DOHH2 (cell line): Measurements from ENCODE around the gene ABCA4.
"Not testable (repeated sequence)": the region's sequence is repeated elsewhere in the genome, so short reads cannot be mapped to it uniquely, and the experiment has no call there.

ENCODE experiments used
- H3F3A ChIP-seq: fragments of 200-600 bp; sonication (generic), shearing (Covaris generic); 2 replicates; pipeline ENCODE4 v1.6.0; 2016; ENCODE audit warnings: antibody characterized with exemption, mild to moderate bottlenecking; ENCODE audit not compliant: control insufficient read depth, insufficient read depth
- H3K27ac ChIP-seq: fragments of 200-600 bp; sonication (generic); 2 replicates; pipeline ENCODE4 v1.5.1; 2014; ENCODE audit warnings: low read depth, mild to moderate bottlenecking, low read length, moderate library complexity
- H3K27me3 ChIP-seq: fragments of 200-600 bp; sonication (generic); 2 replicates; pipeline ENCODE4 v1.6.1; 2014; ENCODE audit warnings: mild to moderate bottlenecking, low read length, mixed read lengths; ENCODE audit not compliant: control insufficient read depth
- H3K36me3 ChIP-seq: fragments of 200-600 bp; sonication (generic); 2 replicates; pipeline ENCODE4 v1.6.1; 2014; ENCODE audit warnings: mild to moderate bottlenecking, low read length, moderate library complexity, mixed read lengths; ENCODE audit not compliant: control insufficient read depth
- H3K4me1 ChIP-seq: fragments of 200-600 bp; sonication (generic); 2 replicates; pipeline ENCODE4 v1.6.1; 2014; ENCODE audit warnings: mild to moderate bottlenecking, low read length, mixed read lengths; ENCODE audit not compliant: control insufficient read depth
- H3K4me2 ChIP-seq: fragments of 200-600 bp; sonication (generic); 2 replicates; pipeline ENCODE4 v1.6.0; 2014; ENCODE audit warnings: mild to moderate bottlenecking, low read length, moderate library complexity
- H3K4me3 ChIP-seq: fragments of 200-600 bp; sonication (generic); 2 replicates; pipeline ENCODE4 v1.5.1; 2014; ENCODE audit warnings: mild to moderate bottlenecking, low read length, mixed read lengths
- H3K79me2 ChIP-seq: fragments of 200-600 bp; sonication (generic); 2 replicates; pipeline ENCODE4 v1.6.1; 2014; ENCODE audit warnings: mild to moderate bottlenecking, low read length, mixed read lengths; ENCODE audit not compliant: control insufficient read depth
- H3K9me2 ChIP-seq: fragments of 200-600 bp; sonication (generic); replicated peaks from 2 replicates; pipeline ENCODE4 v1.6.1; 2014; ENCODE audit warnings: mild to moderate bottlenecking, low read length, mixed read lengths; ENCODE audit not compliant: control insufficient read depth
- H3K9me3 ChIP-seq: fragments of 200-600 bp; sonication (generic); 2 replicates; pipeline ENCODE4 v1.6.1; 2014; ENCODE audit warnings: antibody characterized with exemption, low read length, mixed read lengths; ENCODE audit not compliant: control insufficient read depth, insufficient read depth
- H4K20me1 ChIP-seq: fragments of 200-600 bp; sonication (generic); 2 replicates; pipeline ENCODE4 v1.6.0; 2014; ENCODE audit warnings: low read depth, mild to moderate bottlenecking, antibody characterized with exemption, low read length, moderate library complexity; ENCODE audit not compliant: control insufficient read depth, insufficient read depth
- EZH2phosphoT487 ChIP-seq: fragments of 200-600 bp; sonication (generic); IDR thresholded peaks from 2 replicates; pipeline ENCODE4 v1.6.1; 2017; ENCODE audit warnings: borderline replicate concordance, mild to moderate bottlenecking, antibody characterized with exemption, low read length, moderate library complexity, mixed read lengths
- TF ChIP-seq, protein P1 (sequence below): fragments of 200-600 bp; sonication (generic); IDR thresholded peaks from one replicate; pipeline ENCODE4 v1.5.1; 2014; ENCODE audit warnings: antibody characterized with exemption, mild to moderate bottlenecking, low read depth, low read length; ENCODE audit not compliant: poor library complexity, severe bottlenecking

ABCA4 gene

DNA sequence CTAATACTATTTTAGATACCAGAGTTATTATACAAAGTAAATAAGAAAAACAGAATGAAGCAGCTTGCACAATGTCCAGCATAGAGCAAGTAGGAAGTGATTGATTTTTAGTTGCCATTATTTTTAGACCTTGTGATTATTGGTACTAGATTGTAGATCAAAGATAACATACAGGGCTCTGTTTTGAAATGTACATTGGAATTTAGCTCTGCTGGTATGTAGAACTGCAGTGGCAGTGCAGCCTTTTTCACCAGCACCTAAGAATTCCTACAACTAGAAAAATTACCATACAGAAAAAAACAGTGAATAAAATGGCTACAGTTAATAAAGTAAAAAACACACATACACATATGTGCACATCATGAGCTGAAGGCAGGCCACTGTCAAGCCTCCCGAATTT, 32.2 kb upstream of the ABCA4 start:
- Histone ChIP-seq H3K27ac (no peak overlapping the region), H3K4me3 (no peak overlapping the region), H3K4me2 (no peak overlapping the region), H3K79me2 (no peaks in the 10 kb centered on the region), H3K27me3 (no peaks in the 10 kb centered on the region), H4K20me1 (no peaks in the 10 kb centered on the region), H3F3A (no peaks in the 10 kb centered on the region), H3K9me2 (no peaks in the 10 kb centered on the region), H3K4me1 (no peaks in the 10 kb centered on the region), H3K9me3 (no peaks in the 10 kb centered on the region), H3K36me3 (no peaks in the 10 kb centered on the region)
- TF ChIP-seq, protein P1, sequence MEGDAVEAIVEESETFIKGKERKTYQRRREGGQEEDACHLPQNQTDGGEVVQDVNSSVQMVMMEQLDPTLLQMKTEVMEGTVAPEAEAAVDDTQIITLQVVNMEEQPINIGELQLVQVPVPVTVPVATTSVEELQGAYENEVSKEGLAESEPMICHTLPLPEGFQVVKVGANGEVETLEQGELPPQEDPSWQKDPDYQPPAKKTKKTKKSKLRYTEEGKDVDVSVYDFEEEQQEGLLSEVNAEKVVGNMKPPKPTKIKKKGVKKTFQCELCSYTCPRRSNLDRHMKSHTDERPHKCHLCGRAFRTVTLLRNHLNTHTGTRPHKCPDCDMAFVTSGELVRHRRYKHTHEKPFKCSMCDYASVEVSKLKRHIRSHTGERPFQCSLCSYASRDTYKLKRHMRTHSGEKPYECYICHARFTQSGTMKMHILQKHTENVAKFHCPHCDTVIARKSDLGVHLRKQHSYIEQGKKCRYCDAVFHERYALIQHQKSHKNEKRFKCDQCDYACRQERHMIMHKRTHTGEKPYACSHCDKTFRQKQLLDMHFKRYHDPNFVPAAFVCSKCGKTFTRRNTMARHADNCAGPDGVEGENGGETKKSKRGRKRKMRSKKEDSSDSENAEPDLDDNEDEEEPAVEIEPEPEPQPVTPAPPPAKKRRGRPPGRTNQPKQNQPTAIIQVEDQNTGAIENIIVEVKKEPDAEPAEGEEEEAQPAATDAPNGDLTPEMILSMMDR, result no peak
- no peak for TF ChIP-seq EZH2phosphoT487

DNA sequence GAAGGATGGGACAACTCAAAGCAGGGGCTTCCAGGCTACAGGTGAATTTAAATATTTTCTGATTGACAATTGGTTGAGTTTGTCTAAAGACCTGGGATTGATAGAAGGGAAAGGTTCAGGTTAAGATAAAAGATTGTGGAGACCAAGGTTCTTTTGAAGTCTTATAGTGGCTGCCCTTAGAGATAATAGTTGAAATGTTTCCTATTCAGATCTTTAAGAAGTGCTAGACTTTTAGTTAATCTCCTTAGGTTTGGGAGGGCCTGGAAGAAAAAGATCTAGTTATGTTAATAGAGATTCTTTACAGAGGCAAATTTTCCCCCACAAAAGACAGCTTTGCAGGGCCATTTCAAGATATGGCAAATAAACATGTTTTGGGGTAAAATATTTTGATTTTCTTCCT, 28.2 kb upstream of the ABCA4 start:
- not testable (repeated sequence) for H4K20me1 ChIP-seq, H3K9me3 ChIP-seq, H3K4me2 ChIP-seq, H3K4me1 ChIP-seq, H3K4me3 ChIP-seq, H3K9me2 ChIP-seq, H3K27me3 ChIP-seq, H3F3A ChIP-seq, H3K79me2 ChIP-seq, H3K27ac ChIP-seq, H3K36me3 ChIP-seq

DNA sequence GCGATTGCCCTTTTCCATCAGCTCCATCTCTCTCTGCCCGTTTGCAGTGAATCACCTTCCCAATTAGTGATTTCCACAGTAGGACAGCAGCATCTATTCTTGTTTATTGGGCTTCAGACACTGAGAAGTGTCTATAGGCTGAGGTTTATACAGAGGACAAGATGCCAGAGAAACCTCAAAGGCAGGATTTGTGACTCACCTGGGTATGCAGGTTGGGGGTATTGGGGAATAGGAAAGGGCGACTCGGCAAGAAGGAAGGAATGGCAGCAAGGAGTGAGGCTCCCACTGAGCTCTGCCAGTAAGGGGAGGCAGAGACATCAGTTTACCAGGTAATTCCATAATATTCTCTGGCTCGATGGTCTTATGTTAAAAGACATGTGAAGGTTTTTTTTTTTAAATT, 25.3 kb upstream of the ABCA4 start:
- Histone ChIP-seq H3K9me3 (no peaks in the 10 kb centered on the region), H3K9me2 (no peaks in the 10 kb centered on the region)

DNA sequence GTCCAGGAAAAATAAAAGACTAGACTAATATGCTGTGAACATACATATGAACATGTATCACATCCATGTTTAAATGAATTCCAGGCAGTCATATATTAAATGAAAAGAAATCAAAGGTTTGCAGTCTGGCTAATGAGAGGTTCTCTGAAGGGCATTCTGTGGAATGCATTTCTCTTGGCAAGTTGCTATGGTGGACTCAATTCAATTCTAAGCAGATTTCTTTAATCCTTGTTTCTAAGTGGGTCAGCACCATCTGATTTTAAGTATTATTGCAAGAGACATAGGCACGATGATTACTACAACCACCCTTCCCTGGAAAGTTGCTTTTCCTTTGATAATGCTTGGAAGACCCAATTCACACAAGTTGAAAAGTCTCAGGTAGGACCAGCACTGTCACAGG, 23.9 kb upstream of the ABCA4 start:
- H3K4me2 ChIP-seq, result no peak overlapping the region
- peaks cover 7% of the 10 kb centered on the region; the same call in 1 of the 2 replicates for H3K27me3 ChIP-seq
- TF ChIP-seq, protein P1, result no peak
- no peak for TF ChIP-seq EZH2phosphoT487

More for the DNA sequence above, 25.3 kb upstream of the ABCA4 start:
- Histone ChIP-seq H3K27ac (no peak overlapping the region), H3F3A (no peaks in the 10 kb centered on the region), H3K36me3 (no peaks in the 10 kb centered on the region), H3K4me1 (no peaks in the 10 kb centered on the region), H3K4me2 (no peak overlapping the region), H4K20me1 (no peaks in the 10 kb centered on the region), H3K79me2 (no peaks in the 10 kb centered on the region), H3K4me3 (no peak overlapping the region), H3K27me3 (peaks cover 7% of the 10 kb centered on the region; the same call in 1 of the 2 replicates)
- no peak for TF ChIP-seq EZH2phosphoT487
- TF ChIP-seq, protein P1, result no peak

More for the DNA sequence above, 23.9 kb upstream of the ABCA4 start:
- Histone ChIP-seq H3K27ac (no peak overlapping the region), H3K9me2 (no peaks in the 10 kb centered on the region), H3K36me3 (no peaks in the 10 kb centered on the region), H3K4me3 (no peak overlapping the region), H4K20me1 (no peaks in the 10 kb centered on the region), H3K79me2 (no peaks in the 10 kb centered on the region), H3K4me1 (no peaks in the 10 kb centered on the region), H3F3A (no peaks in the 10 kb centered on the region), H3K9me3 (no peaks in the 10 kb centered on the region)
